WTC11 (cell line): ENCODE measurements around the gene SNIP1.

Experiments
- CBFB ChIP-seq: sonication (generic); formaldehyde crosslinking; IDR thresholded peaks from 2 replicates; pipeline ENCODE4 v1.8.1; 2022; ENCODE audit warnings: mild to moderate bottlenecking, low read depth, missing genetic modification reagents
- CREB1 ChIP-seq: sonication (generic); formaldehyde crosslinking; IDR thresholded peaks from 2 replicates; pipeline ENCODE4 v1.8.0; 2023; ENCODE audit warnings: mild to moderate bottlenecking, missing genetic modification reagents
- GRHL2 ChIP-seq: fragments of 250-450 bp; sonication (Bioruptor Pico); IDR thresholded peaks from 2 replicates; pipeline ENCODE4 v1.8.0; 2022; ENCODE audit warnings: mild to moderate bottlenecking, moderate library complexity; ENCODE audit not compliant: insufficient replicate concordance, severe bottlenecking
- MYBL2 ChIP-seq: sonication (generic); formaldehyde crosslinking; IDR thresholded peaks from 2 replicates; pipeline ENCODE4 v1.8.1; 2023; ENCODE audit warnings: mild to moderate bottlenecking, moderate library complexity, missing genetic modification reagents
- TCF7 ChIP-seq: sonication (generic); formaldehyde crosslinking; IDR thresholded peaks from 2 replicates; pipeline ENCODE4 v1.8.0; 2022; ENCODE audit warnings: mild to moderate bottlenecking, low read depth, missing genetic modification reagents, moderate library complexity
- TF ChIP-seq, protein P1 (sequence below): fragments of 200-600 bp; IDR thresholded peaks from 2 replicates; pipeline ENCODE4 v1.8.0; 2022; ENCODE audit warnings: antibody characterized with exemption
- TF ChIP-seq, protein P2 (sequence below): sonication (generic); formaldehyde crosslinking; IDR thresholded peaks from 2 replicates; pipeline ENCODE4 v1.8.0; 2022; ENCODE audit warnings: mild to moderate bottlenecking, missing genetic modification reagents
- TF ChIP-seq, protein P3 (sequence below): sonication (generic); formaldehyde crosslinking; IDR thresholded peaks from 2 replicates; pipeline ENCODE4 v1.8.0; 2022; ENCODE audit warnings: mild to moderate bottlenecking, missing genetic modification reagents

DNA sequence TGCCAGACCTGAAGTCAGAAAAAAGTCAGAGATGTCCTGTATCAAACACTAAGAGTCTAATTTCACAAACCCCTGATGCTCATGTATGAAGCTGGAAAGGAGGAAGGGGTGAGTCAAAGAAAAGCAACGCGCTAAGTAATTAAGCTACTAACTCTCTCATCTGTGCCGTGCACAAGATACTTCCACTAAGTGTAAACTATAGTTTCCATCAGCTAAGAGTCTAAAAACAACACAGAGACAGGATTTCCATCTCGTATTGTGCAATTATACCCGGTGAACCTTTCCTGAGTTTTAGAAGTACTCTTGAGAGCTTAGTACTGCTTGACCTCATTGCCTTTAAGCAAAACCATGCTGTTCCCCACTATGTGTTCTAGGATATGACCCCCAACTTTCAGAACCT lies 21.6 kb upstream of the SNIP1 start:
- TF ChIP-seq CBFB (CRISPR knock-in tag) (no peak), CREB1 (no peak), GRHL2 (no peak), MYBL2 (CRISPR knock-in tag) (no peak), TCF7 (no peak)
- TF ChIP-seq, protein P1, sequence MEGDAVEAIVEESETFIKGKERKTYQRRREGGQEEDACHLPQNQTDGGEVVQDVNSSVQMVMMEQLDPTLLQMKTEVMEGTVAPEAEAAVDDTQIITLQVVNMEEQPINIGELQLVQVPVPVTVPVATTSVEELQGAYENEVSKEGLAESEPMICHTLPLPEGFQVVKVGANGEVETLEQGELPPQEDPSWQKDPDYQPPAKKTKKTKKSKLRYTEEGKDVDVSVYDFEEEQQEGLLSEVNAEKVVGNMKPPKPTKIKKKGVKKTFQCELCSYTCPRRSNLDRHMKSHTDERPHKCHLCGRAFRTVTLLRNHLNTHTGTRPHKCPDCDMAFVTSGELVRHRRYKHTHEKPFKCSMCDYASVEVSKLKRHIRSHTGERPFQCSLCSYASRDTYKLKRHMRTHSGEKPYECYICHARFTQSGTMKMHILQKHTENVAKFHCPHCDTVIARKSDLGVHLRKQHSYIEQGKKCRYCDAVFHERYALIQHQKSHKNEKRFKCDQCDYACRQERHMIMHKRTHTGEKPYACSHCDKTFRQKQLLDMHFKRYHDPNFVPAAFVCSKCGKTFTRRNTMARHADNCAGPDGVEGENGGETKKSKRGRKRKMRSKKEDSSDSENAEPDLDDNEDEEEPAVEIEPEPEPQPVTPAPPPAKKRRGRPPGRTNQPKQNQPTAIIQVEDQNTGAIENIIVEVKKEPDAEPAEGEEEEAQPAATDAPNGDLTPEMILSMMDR = no peak
- TF ChIP-seq, protein P2, sequence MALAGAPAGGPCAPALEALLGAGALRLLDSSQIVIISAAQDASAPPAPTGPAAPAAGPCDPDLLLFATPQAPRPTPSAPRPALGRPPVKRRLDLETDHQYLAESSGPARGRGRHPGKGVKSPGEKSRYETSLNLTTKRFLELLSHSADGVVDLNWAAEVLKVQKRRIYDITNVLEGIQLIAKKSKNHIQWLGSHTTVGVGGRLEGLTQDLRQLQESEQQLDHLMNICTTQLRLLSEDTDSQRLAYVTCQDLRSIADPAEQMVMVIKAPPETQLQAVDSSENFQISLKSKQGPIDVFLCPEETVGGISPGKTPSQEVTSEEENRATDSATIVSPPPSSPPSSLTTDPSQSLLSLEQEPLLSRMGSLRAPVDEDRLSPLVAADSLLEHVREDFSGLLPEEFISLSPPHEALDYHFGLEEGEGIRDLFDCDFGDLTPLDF = no peak
- TF ChIP-seq, protein P3, sequence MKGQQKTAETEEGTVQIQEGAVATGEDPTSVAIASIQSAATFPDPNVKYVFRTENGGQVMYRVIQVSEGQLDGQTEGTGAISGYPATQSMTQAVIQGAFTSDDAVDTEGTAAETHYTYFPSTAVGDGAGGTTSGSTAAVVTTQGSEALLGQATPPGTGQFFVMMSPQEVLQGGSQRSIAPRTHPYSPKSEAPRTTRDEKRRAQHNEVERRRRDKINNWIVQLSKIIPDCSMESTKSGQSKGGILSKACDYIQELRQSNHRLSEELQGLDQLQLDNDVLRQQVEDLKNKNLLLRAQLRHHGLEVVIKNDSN = no peak
